K562 (cell line): ENCODE results near the gene CREM. TPM values are rescaled to one million over a fixed set of nuclear protein-coding genes. Genes with fewer than 3 reads are reported as not detected.

ENCODE experiments used
- ATAC-seq: fragments of 200-7000 bp; cut with Tn5 transposase; 3 replicates; pipeline ENCODE4 v1.9.1; 2020; ENCODE audit warnings: moderate library complexity
- BruUV-seq: library from RNA; stranded (reverse); fragments of 400-500 nt; replicated peaks from 2 replicates; lab custom pipeline; 2021; lab: Mats Ljungman, UMichigan
- CTCF ChIA-PET: fragments of 300-600 bp; formaldehyde crosslinking; extraction: SDS; loops from one replicate; lab custom pipeline; 2021; ENCODE audit warnings: low intra/inter-chr PET ratio; lab: Yijun Ruan, JAX
- POLR2A ChIA-PET: fragments of 300-600, 350-650 bp; sonication (Branson Sonifier 250); formaldehyde crosslinking; extraction: SDS; loops from one replicate; lab custom pipeline; 2021; ENCODE audit warnings: antibody characterized with exemption, inconsistent platforms; lab: Yijun Ruan, JAX
- DNase-seq, 4 experiments: peaks; one replicate each; pipeline versions ENCODE4 v3.0.0 to v3.0.0-alpha.2; 2011 to 2018; ENCODE audit warnings: low spot score in 3 of 4, mixed read lengths in 3 of 4; ENCODE audit errors: extremely low read depth in 1 of 4
- FAIRE-seq: peaks from 2 replicates; lab custom pipeline; 2011; peaks lifted over from hg19 to GRCh38; lab: Jason Lieb, UNC
- H2AFZ ChIP-seq: 2 replicates; pipeline ENCODE4 v1.6.0; 2011; ENCODE audit warnings: low read depth, low read length, control low read depth, inconsistent platforms
- H3K27ac ChIP-seq: fragments of 200-600 bp; 3 replicates; pipeline ENCODE4 v1.8.0; 2011; ENCODE audit warnings: low read depth, mild to moderate bottlenecking, control low read depth, inconsistent platforms, low read length, moderate library complexity, mixed read lengths; ENCODE audit errors: extremely low read depth
- H3K27me3 ChIP-seq, 2 experiments: fragments of 300-600 bp in 1 of 2; 2 replicates in 1 of 2; 3 replicates in 1 of 2; pipeline versions ENCODE4 v1.6.0 to v1.8.0; 2011; ENCODE audit warnings: inconsistent platforms in 2 of 2, low read length in 2 of 2, mild to moderate bottlenecking in 1 of 2, mixed read lengths in 1 of 2, moderate library complexity in 1 of 2; ENCODE audit not compliant: control insufficient read depth in 2 of 2, insufficient read depth in 2 of 2
- H3K36me3 ChIP-seq: fragments of 300-600 bp; 3 replicates; pipeline ENCODE4 v1.8.0; 2011; ENCODE audit warnings: mild to moderate bottlenecking, low read length, inconsistent platforms; ENCODE audit not compliant: control insufficient read depth, insufficient read depth
- H3K4me1 ChIP-seq, 2 experiments: fragments of 200-600 bp in 1 of 2; replicated peaks in 1 of 2; 2 replicates in 1 of 2; 3 replicates in 1 of 2; pipeline versions ENCODE4 v1.5.1 to v1.8.0; 2011; ENCODE audit warnings: inconsistent platforms in 2 of 2, low read length in 2 of 2, mild to moderate bottlenecking in 1 of 2, mixed read lengths in 1 of 2, moderate library complexity in 1 of 2; ENCODE audit not compliant: control insufficient read depth in 2 of 2, insufficient read depth in 2 of 2
- H3K4me2 ChIP-seq: 2 replicates; pipeline ENCODE4 v1.6.1; 2011; ENCODE audit warnings: low read length, control low read depth, inconsistent platforms, mixed read lengths; ENCODE audit not compliant: insufficient read depth
- H3K4me3 ChIP-seq: fragments of 200-600 bp; sonication (generic), shearing (Covaris generic); 2 replicates; pipeline ENCODE4 v1.5.1; 2016; ENCODE audit warnings: control low read depth, inconsistent platforms
- H3K79me2 ChIP-seq: fragments of 200-600 bp; 3 replicates; pipeline ENCODE4 v1.8.0; 2011; ENCODE audit warnings: low read length, inconsistent platforms; ENCODE audit not compliant: control insufficient read depth, insufficient read depth
- H3K9ac ChIP-seq, 2 experiments: 2 replicates each; pipeline versions ENCODE4 v1.6.0 to v1.6.1; 2011; ENCODE audit warnings: low read depth in 2 of 2, low read length in 2 of 2, control low read depth in 1 of 2, inconsistent platforms in 1 of 2, mild to moderate bottlenecking in 1 of 2, mixed read lengths in 1 of 2; ENCODE audit not compliant: insufficient read depth in 1 of 2
- H3K9me1 ChIP-seq: one replicate; pipeline ENCODE4 v1.6.0; 2011; ENCODE audit warnings: inconsistent platforms, mild to moderate bottlenecking, low read length, moderate library complexity; ENCODE audit not compliant: control insufficient read depth, insufficient read depth
- H3K9me3 ChIP-seq: replicated peaks from 2 replicates; pipeline ENCODE4 v1.5.1; 2011; ENCODE audit warnings: low read depth, low read length, inconsistent platforms; ENCODE audit not compliant: control insufficient read depth, insufficient read depth
- H4K20me1 ChIP-seq: replicated peaks from 2 replicates; pipeline ENCODE4 v1.6.1; 2011; ENCODE audit warnings: low read length, inconsistent platforms, mixed read lengths; ENCODE audit not compliant: control insufficient read depth, insufficient read depth
- GATA2 ChIP-seq: sonication (generic); formaldehyde crosslinking; IDR thresholded peaks from 2 replicates; pipeline ENCODE4 v1.4.0; 2020; ENCODE audit warnings: mild to moderate bottlenecking, missing genetic modification reagents
- KLF16 ChIP-seq: IDR thresholded peaks from 2 replicates; pipeline ENCODE4 v1.6.1; 2016; ENCODE audit warnings: antibody characterized with exemption
- KLF6 ChIP-seq: fragments of 250-450 bp; sonication (Bioruptor Pico); IDR thresholded peaks from 2 replicates; pipeline ENCODE4 v1.4.0; 2020; ENCODE audit warnings: mild to moderate bottlenecking, moderate library complexity, borderline replicate concordance
- RBM25 ChIP-seq: fragments of 200-400 bp; formaldehyde crosslinking; IDR thresholded peaks from 2 replicates; pipeline ENCODE4 v1.6.1; 2018; ENCODE audit warnings: low read length, low read depth, moderate library complexity; ENCODE audit not compliant: severe bottlenecking
- SMAD2 ChIP-seq: fragments of 150-350 bp; IDR thresholded peaks from 2 replicates; pipeline ENCODE4 v1.6.1; 2014; ENCODE audit warnings: low read depth, mild to moderate bottlenecking, low read length
- SMARCC2 ChIP-seq: fragments of 450-650 bp; IDR thresholded peaks from 2 replicates; pipeline ENCODE4 v1.6.1; 2017; ENCODE audit warnings: antibody characterized with exemption, moderate library complexity, mild to moderate bottlenecking, low read depth
- ZBTB2 ChIP-seq: fragments of 450-650 bp; IDR thresholded peaks from 2 replicates; pipeline ENCODE4 v1.6.1; 2016; ENCODE audit warnings: antibody characterized with exemption
- ZNF146 ChIP-seq: IDR thresholded peaks from one replicate; pipeline ENCODE4 v1.6.1; 2018; ENCODE audit warnings: missing compliant biosample characterization; ENCODE audit not compliant: unreplicated experiment
- ZNF507 ChIP-seq: conservative IDR thresholded peaks from 2 replicates; pipeline ENCODE4 v1.6.1; 2017; ENCODE audit warnings: missing genetic modification characterization, missing compliant biosample characterization
- WGBS: fragments of 100-300 bp; shearing (Covaris generic); methylation state at CpG from one replicate; pipeline ENCODE4 v1.1.6; 2016; ENCODE audit warnings: low coverage, mixed read lengths; ENCODE audit not compliant: insufficient coverage; ENCODE audit errors: missing lambda C conversion rate; 5-methylcytosine and 5-hydroxymethylcytosine counted together
- in situ Hi-C: fragments of 300-500 bp; cut with MboI; formaldehyde crosslinking; loops from 4 replicates; pipeline ENCODE4 v1.15.0; 2018; ENCODE audit warnings: inconsistent platforms, mixed read lengths
- intact Hi-C: fragments of 100-400 bp; cut with micrococcal nuclease; formaldehyde crosslinking; loops from 2 replicates; pipeline ENCODE4 v1.14.2; 2022
- polyA plus RNA-seq, 8 experiments: library from polyadenylated mRNA; depleted of rRNA in 4 of 8; stranded (reverse) in 5 of 8; unstranded in 3 of 8; fragments of >200 nt; fragmentation: Nextera tagmentation in 2 of 8; fragmentation: Illumina TruSeq in 1 of 8; extraction: Ambion mirVana in 2 of 8; extraction: Trizol in 1 of 8; gene quantifications; 2 replicates each; pipeline versions ENCODE4 v1.2.1 to v1.2.3, GENCODE V29; 2011 to 2014; ENCODE audit warnings: inconsistent platforms in 1 of 8, missing spikeins in 1 of 8
- total RNA-seq, 7 experiments: library from RNA; depleted of rRNA in 6 of 7; stranded (reverse); fragments of >200 nt in 6 of 7; fragmentation: Illumina TruSeq in 2 of 7; extraction: Trizol in 2 of 7; gene quantifications; 2 replicates each; pipeline versions ENCODE4 v1.2.1 to v1.2.3, GENCODE V29; 2011 to 2021; ENCODE audit warnings: low replicate concordance in 1 of 7
- TF ChIP-seq, protein P1 (sequence below): fragments of 250-450 bp; sonication (Bioruptor Pico); IDR thresholded peaks from 2 replicates; pipeline ENCODE4 v1.5.1; 2021; ENCODE audit warnings: mild to moderate bottlenecking
- TF ChIP-seq, protein P2 (sequence below): sonication (generic); formaldehyde crosslinking; IDR thresholded peaks from 2 replicates; pipeline ENCODE4 v1.8.0; 2022; ENCODE audit warnings: mild to moderate bottlenecking, missing genetic modification reagents
- TF ChIP-seq, protein P3 (sequence below), 2 experiments: fragments of 150-350 bp in 1 of 2; IDR thresholded peaks; 2 replicates each; pipeline ENCODE4 v1.6.1; 2012 to 2016; ENCODE audit warnings: low read depth in 2 of 2, low read length in 2 of 2, mild to moderate bottlenecking in 1 of 2, moderate library complexity in 1 of 2

The CREM gene
- total and polyA plus RNA-seq, 9 of the 15 experiments (the other 6 are each of a cell fraction or from before 2014, with no cell fraction given): 39.1 to 70.2 (median 48.3) TPM

- TF ChIP-seq SMAD2: no peak
Observed at GRCh38 chr10:35237766-35238512, 111.3 kb downstream of the CREM start (continued).

GRCh38 chr10:35244549-35244948, 117.9 kb downstream of the CREM start:
- H3K79me2 ChIP-seq: no peaks in the 10 kb centered on the region
- no peaks in the 10 kb centered on the region for H3K27me3 ChIP-seq
- no peak overlapping the region for H3K4me2 ChIP-seq
- no peaks in the 10 kb centered on the region for H3K36me3 ChIP-seq
- H3K4me3 ChIP-seq: no peak overlapping the region
- no peaks in the 10 kb centered on the region for H3K9me1 ChIP-seq
- no peak overlapping the region for H3K9ac ChIP-seq
- H3K27ac ChIP-seq: no peak overlapping the region
- H2AFZ ChIP-seq: no peak overlapping the region
- FAIRE-seq: no peak
- no peaks in the 10 kb centered on the region for H3K9me3 ChIP-seq
- ChIA-PET POLR2A (no interaction called here), CTCF (no interaction called here)
- no peak for DNase-seq
- in situ Hi-C loops (loop anchor here (25.0 kb wide), 2 partner anchors 318 to 543 kb away; no protein-coding TSS in a partner anchor), intact Hi-C loops (no loop called here)
- H3K4me1 ChIP-seq: no peaks in the 10 kb centered on the region; a peak in 1 of 5 replicates
- WGBS: 0% methylated on average over 2 of the region's 2 CpGs
- H4K20me1 ChIP-seq: no peaks in the 10 kb centered on the region
- no TSS peak for BruUV-seq
- no peak for ATAC-seq
- TF ChIP-seq ZNF507 (no peak), KLF6 (CRISPR knock-in tag) (no peak), ZNF146 (CRISPR knock-in tag) (peak; percentile 88), GATA2 (CRISPR knock-in tag) (no peak), ZBTB2 (no peak), SMARCC2 (no peak), KLF16 (no peak), RBM25 (peak; percentile 59)
- TF ChIP-seq, protein P1, sequence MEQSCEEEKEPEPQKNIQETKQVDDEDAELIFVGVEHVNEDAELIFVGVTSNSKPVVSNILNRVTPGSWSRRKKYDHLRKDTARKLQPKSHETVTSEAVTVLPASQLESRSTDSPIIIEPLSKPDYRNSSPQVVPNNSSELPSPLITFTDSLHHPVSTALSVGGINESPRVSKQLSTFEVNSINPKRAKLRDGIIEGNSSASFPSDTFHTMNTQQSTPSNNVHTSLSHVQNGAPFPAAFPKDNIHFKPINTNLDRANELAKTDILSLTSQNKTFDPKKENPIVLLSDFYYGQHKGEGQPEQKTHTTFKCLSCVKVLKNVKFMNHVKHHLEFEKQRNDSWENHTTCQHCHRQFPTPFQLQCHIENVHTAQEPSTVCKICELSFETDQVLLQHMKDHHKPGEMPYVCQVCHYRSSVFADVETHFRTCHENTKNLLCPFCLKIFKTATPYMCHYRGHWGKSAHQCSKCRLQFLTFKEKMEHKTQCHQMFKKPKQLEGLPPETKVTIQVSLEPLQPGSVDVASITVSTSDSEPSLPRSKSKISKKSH (CRISPR knock-in tag): no peak
- TF ChIP-seq, protein P2, sequence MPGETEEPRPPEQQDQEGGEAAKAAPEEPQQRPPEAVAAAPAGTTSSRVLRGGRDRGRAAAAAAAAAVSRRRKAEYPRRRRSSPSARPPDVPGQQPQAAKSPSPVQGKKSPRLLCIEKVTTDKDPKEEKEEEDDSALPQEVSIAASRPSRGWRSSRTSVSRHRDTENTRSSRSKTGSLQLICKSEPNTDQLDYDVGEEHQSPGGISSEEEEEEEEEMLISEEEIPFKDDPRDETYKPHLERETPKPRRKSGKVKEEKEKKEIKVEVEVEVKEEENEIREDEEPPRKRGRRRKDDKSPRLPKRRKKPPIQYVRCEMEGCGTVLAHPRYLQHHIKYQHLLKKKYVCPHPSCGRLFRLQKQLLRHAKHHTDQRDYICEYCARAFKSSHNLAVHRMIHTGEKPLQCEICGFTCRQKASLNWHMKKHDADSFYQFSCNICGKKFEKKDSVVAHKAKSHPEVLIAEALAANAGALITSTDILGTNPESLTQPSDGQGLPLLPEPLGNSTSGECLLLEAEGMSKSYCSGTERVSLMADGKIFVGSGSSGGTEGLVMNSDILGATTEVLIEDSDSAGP (CRISPR knock-in tag): no peak
- TF ChIP-seq, protein P3, sequence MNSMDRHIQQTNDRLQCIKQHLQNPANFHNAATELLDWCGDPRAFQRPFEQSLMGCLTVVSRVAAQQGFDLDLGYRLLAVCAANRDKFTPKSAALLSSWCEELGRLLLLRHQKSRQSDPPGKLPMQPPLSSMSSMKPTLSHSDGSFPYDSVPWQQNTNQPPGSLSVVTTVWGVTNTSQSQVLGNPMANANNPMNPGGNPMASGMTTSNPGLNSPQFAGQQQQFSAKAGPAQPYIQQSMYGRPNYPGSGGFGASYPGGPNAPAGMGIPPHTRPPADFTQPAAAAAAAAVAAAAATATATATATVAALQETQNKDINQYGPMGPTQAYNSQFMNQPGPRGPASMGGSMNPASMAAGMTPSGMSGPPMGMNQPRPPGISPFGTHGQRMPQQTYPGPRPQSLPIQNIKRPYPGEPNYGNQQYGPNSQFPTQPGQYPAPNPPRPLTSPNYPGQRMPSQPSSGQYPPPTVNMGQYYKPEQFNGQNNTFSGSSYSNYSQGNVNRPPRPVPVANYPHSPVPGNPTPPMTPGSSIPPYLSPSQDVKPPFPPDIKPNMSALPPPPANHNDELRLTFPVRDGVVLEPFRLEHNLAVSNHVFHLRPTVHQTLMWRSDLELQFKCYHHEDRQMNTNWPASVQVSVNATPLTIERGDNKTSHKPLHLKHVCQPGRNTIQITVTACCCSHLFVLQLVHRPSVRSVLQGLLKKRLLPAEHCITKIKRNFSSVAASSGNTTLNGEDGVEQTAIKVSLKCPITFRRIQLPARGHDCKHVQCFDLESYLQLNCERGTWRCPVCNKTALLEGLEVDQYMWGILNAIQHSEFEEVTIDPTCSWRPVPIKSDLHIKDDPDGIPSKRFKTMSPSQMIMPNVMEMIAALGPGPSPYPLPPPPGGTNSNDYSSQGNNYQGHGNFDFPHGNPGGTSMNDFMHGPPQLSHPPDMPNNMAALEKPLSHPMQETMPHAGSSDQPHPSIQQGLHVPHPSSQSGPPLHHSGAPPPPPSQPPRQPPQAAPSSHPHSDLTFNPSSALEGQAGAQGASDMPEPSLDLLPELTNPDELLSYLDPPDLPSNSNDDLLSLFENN (IDR thresholded peaks at IDR 0.05; ENCODE audit: low read depth in 2 of 2, low read length in 2 of 2): no peak
